Endometrial microvascular endothelial cells (primary cell): ENCODE measurements around the gene PGC. TPM values are rescaled to one million over a fixed set of nuclear protein-coding genes. Genes with fewer than 3 reads are reported as not detected.

Experiments used
- in situ Hi-C: cut with HindIII; loops from 2 replicates; pipeline ENCODE4 v1.10.0; 2017; ENCODE audit warnings: low sequenced_read_pairs, low pct_unique_long_range_greater_than_20kb; ENCODE audit errors: inconsistent ontology term
- total RNA-seq: library from RNA; depleted of rRNA; stranded (reverse); fragments of >200 nt; gene quantifications from one replicate; pipeline ENCODE4 v1.2.3, GENCODE V29; 2015; ENCODE audit errors: inconsistent ontology term

Gene PGC
- not detected for total RNA-seq

DNA sequence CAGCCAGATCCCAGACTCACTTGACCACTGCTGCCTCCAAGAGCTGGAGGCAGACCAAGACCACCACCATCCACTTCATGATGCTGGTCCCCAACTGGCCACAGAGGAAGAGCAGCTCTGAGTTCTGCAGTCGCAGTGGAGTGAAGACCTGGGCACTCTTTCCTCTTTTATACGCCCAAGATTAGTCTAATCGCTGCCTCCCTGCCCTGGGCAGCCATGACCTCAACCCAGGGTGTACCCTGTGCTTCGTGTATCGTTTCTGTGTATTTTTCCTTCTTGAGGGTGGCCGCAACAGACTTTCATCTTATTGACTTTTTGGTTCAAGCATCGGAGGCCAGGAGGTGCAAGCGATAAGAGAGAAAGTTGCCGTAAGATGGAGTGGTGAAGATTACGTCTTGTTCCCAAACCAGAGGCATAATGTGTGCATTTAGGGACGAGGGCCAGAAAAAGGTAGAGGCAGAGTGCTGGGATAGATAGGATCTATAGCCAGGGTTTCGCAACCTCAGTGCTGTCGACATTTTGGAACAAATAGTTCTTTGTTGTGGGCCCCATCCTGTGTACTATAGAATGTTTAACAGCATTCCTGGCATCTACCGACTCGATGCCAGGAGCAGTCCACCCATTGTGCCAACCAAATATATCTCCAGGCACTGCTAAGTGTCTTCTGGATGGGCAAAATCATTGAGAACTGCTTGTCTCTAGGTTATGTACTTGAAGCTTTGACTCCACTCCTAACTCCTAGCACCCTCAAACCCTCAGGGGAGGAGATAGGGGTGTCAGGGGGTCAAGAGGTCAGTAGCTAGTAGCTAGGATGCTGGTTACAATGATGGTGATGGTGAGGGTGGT lies at the start of gene PGC:
Gene PGC (minus strand): TSS at position 142 of the 846 bp plus-strand sequence. CDS start 63 bp downstream, at position 79.
- in situ Hi-C loops, result no loop called here

- in situ Hi-C loops, result loop anchor here (25.0 kb wide), 1 partner anchor 241 kb away; no protein-coding TSS in a partner anchor
Measured at GRCh38 chr6:41796474-41796873, 49.3 kb upstream of the PGC start.

- in situ Hi-C loops, result loop anchor here (25.0 kb wide), 1 partner anchor 245 kb away; no protein-coding TSS in a partner anchor
Measured at GRCh38 chr6:41791984-41792383, 44.8 kb upstream of the PGC start.

DNA sequence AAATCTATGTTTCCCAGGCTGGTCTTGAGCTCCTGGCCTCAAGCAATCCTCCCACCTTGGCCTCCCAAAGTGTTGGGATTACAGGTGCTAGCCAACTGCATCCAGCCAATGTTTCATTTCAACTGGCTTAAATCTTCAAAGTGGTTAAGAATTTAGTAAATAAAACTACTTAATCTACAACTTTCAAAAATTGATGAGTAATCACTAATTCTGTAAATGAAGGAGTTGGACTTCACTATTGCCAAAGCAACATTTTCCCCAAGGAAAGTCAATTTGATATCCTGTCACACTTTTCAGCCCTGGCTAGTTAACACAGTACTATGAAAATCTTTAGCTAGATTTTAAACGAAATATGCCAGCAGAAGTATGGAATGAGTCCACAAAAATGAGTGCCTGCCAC lies 44.1 kb upstream of the PGC start:
- in situ Hi-C loops, result loop anchor here (25.0 kb wide), 1 partner anchor 246 kb away; no protein-coding TSS in a partner anchor

DNA sequence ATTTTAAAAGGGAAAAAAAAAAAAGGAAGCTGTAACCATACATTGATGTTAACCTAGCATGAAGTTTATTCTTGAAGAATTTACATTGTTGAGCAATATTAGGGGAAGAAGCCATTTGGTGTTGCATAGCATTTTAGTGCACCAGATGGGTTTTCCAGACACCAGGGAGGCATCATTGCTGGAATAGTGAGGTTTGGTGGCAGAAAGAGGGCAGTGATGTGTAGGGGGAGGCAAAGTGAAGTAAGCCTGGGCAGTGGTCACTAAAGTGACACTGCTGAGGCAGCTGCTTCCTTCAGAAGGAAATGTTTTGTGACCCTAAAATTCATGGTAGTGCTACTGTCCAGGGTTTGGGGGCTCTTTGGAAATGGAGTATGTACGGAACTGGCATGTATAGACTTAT lies 42.8 kb upstream of the PGC start:
- in situ Hi-C loops, result loop anchor here (25.0 kb wide), 1 partner anchor 247 kb away; no protein-coding TSS in a partner anchor

DNA sequence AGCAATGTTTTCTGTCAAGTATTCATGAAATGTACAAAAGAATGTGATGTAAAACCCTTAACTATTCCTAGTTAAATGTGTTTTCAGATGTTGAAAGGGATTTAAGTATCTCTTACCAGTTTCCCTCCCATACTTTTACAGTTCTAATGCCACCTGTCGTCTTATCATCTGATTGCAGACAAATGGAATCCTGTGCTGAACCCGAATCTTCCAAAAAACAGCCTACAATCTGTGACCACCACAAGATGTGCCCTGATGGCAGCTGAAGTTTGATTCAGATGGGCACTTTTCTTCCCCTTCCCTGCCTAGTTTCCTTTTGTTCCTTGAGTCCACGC lies 42.2 kb upstream of the PGC start:
- in situ Hi-C loops, result loop anchor here (10.0 to 25.0 kb wide), 2 partner anchors 135 to 248 kb away; partner anchors contain the start of genes BYSL and MED20

DNA sequence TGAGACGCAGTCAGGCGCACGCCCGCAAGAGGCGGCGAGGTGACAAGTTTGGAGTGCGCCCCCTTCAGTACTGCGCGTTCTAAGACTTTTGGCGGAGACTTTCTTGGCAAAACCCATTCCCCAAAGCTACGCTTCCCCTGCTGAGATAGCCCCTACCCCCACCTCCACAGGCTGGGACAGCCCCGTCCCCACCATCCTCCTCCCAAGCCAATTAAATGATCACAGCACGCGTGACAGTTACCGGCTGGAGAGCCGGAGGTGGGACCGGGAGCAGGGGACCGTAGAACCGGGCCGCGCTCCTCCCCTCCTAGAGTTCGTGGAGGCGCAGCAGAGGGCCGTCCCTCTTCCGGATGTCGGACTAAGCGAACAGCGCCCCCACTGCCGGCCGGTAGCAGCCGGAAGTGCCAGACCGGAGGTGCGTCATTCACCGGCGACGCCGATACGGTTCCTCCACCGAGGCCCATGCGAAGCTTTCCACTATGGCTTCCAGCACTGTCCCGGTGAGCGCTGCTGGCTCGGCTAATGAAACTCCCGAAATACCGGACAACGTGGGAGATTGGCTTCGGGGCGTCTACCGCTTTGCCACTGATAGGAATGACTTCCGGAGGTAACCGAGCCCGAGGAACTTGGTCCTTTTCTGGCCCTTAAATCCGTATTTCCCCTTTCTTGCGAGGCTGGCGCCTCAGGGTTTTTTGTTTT lies 40.2 kb upstream of the PGC start, which contains the start of gene TOMM6:
Gene TOMM6 (plus strand): TSS at position 476 of the 699 bp plus-strand sequence. CDS start 4 bp downstream, at position 480.
- in situ Hi-C loops, result loop anchor here (10.0 to 25.0 kb wide), 2 partner anchors 137 to 250 kb away; partner anchors contain the start of genes BYSL and MED20

DNA sequence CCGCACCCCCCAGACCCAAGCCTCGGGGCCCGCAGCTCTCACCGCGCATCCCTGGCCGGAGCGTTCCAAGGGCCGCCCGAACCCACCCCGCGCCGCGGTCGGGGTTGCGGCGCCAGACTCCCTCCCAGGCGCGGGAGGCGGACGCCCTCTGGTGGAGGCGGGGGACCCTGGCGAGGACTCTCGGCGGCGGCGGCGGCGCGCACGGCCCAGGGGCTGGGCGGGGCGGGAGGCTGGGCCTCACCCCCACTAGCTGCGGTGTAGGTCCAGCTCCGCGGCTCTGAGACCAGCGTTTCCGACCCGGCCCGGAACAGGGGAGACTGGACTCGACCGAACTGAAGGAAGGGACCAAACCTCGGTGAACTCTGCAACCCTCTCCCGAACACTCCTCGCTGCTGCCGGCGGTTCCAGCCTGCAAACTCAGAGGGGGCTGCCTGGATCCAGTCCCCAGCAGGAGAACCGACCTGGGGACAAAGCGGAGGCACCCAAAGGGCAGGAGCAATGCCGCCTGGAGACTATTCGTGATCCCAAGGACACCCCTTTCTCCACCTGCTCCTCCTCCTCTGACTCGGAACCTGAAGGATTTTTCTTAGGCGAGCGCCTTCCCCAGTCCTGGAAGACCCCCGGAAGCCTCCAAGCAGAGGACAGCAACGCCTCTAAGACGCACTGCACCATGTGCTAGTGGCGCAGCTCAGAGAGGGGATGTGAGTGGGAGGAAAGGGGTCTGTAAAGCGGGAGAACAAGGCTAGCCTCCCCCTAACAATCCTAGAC lies 39.4 kb upstream of the PGC start:
- in situ Hi-C loops, result loop anchor here (10.0 to 25.0 kb wide), 2 partner anchors 138 to 251 kb away; partner anchors contain the start of genes BYSL and MED20

- in situ Hi-C loops, result loop anchor here (10.0 to 25.0 kb wide), 2 partner anchors 139 to 251 kb away; partner anchors contain the start of genes BYSL and MED20
Measured at GRCh38 chr6:41785689-41786450, 38.7 kb upstream of the PGC start.

DNA sequence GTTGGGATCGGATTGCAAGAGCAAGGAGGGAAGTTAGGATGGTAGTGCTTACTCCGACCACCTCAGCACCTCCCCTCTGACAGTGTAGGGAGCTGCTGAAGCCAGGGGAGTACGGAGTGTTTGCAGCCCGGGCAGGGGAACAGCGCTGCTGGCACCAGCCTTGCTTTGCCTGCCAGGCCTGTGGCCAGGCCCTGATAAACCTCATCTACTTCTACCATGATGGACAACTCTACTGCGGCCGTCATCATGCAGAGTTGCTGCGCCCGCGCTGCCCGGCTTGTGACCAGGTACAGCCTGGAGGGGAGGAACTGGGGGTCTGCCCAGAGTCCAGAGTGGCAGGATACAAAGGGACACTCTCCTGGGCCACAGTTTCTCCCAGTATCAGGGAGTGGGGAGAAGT lies 38.1 kb upstream of the PGC start:
- in situ Hi-C loops, result loop anchor here (10.0 to 25.0 kb wide), 2 partner anchors 140 to 252 kb away; partner anchors contain the start of genes BYSL and MED20

DNA sequence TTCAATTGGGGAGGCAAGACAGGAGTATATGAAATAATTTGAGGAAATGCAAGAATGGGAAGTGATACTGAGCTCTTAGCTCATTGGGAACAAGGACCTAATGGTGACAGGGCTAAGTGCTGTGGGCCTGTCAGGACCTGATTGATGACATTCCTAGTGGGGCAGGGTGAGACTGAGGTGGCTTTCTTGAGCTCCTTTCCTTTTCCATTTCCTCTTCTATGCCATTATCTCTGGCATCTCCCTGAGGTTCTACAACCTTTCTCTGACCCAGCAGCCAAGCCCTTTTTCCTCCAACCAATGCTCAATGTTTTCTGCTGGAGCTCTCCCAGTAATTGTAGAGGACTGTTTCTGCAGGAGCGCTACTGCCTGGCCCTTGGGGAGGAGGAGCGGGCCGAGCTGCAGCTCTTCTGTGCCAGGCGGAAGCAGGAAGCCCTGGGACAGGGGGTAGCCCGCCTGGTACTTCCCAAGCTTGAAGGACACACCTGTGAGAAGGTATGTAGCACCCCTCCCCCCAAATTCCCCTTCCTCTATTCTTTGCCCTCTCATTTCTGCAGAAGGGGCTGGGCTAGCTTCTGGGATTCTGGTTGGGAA lies 37.5 kb upstream of the PGC start:
- in situ Hi-C loops, result loop anchor here (10.0 to 25.0 kb wide), 2 partner anchors 140 to 253 kb away; partner anchors contain the start of genes BYSL and MED20

- in situ Hi-C loops, result loop anchor here (10.0 to 25.0 kb wide), 2 partner anchors 142 to 254 kb away; partner anchors contain the start of genes BYSL and MED20
Measured at GRCh38 chr6:41783106-41783780, 36.0 kb upstream of the PGC start.

DNA sequence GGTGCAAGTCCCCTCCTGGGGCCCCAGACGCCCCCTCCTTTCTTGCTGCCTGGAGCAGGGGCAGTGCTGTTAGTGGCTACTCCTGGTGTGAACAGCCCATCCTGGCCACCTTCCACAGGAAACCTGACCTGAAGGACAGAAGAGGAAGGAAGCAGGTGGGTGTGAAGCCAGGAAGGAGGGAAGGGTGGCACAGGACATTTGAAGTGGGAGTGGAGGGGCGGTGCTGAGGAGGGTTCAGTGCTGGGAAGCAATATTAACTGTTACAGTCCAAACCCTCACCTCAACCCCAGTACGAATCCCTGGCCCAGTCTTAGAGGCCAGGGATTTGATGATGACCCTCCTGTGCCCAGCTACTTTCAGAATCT lies 34.2 kb upstream of the PGC start:
- in situ Hi-C loops, result loop anchor here (10.0 to 25.0 kb wide), 2 partner anchors 143 to 256 kb away; partner anchors contain the start of genes BYSL and MED20

GRCh38 chr6:41780551-41781365 lies 33.6 kb upstream of the PGC start, which contains the start of gene PRICKLE4:
PRICKLE4 (plus strand) TSS chr6:41780782; CDS start chr6:41783474, 2,692 bp downstream.
- in situ Hi-C loops, result loop anchor here (10.0 to 25.0 kb wide), 2 partner anchors 144 to 257 kb away; partner anchors contain the start of genes BYSL and MED20

DNA sequence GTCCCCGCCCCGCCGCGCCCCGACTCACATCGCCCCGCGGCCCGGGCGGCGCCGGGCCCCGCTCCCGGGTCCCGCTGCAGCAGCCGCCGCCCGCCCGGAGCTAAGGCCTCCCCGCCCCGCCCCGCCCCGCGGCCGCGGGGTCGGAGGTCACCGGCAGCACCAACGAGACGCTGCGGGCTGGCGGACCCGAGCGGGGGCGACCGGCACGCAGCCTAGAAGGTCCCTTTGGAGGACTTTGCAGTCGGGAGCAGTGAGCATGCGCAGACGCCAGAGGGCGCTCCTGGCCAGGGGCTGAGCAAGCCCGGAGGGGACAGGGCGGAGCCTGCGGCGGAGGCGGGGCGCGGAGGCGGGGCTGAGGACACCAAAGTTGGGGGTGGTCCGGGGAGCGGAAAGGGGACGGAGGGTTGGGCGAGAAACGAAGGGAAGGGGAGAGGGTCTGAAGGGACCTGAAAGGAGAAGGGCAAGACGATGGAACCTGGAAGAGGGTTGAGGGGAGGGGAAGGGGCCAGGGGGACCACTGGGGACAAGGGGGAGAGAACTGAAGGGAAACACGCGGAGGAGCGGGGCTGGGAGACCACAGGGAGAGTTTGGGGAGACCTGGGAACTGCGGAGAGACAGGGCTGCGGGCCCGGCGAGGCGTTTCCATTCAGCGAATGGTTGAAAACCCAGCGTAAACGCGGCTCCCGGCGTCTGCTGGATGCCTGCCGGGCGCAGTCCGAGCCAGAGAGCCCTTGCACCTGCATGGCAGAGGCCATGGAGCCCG lies 32.8 kb upstream of the PGC start, which contains the start of gene FRS3:
Gene FRS3 (minus strand): TSS at position 113 of the 763 bp plus-strand sequence. CDS start 2,913 bp downstream, outside the sequence.
- in situ Hi-C loops, result loop anchor here (10.0 to 25.0 kb wide), 2 partner anchors 145 to 257 kb away; partner anchors contain the start of genes BYSL and MED20
